Common myeloid progenitor, CD34-positive (primary cell): ENCODE data around the gene CD99.
"Not testable (repeated sequence)": the region's sequence is repeated elsewhere in the genome, so short reads cannot be mapped to it uniquely, and the experiment has no call there.

ENCODE experiments used
- CTCF ChIA-PET: fragments of 350-600 bp; sonication (Branson Sonifier 250); formaldehyde crosslinking; loops from one replicate; lab custom pipeline; 2021; ENCODE audit warnings: antibody characterized with exemption; lab: Charles Lee
- POLR2A ChIA-PET: fragments of 350-600 bp; sonication (Branson Sonifier 250); formaldehyde crosslinking; loops from one replicate; lab custom pipeline; 2021; ENCODE audit warnings: antibody characterized with exemption; lab: Charles Lee
- DNase-seq, 3 donors: peaks; one replicate each; pipeline versions ENCODE4 v3.0.0 to v3.0.0-alpha.2; 2013
- H3K27ac ChIP-seq, 2 experiments: 1 replicate in 1 of 2; 2 replicates in 1 of 2; pipeline ENCODE4 v1.7.0; 2013; ENCODE audit warnings: inconsistent platforms in 2 of 2, low read length in 2 of 2, mild to moderate bottlenecking in 2 of 2, low read depth in 1 of 2, moderate library complexity in 1 of 2; ENCODE audit not compliant: severe bottlenecking in 2 of 2, insufficient read depth in 1 of 2, poor library complexity in 1 of 2
- H3K27me3 ChIP-seq, 5 experiments: replicated peaks in 2 of 5; 1 replicate in 3 of 5; 2 replicates in 2 of 5; pipeline versions ENCODE4 v1.6.1 to v1.7.0; 2013; ENCODE audit warnings: low read length in 4 of 5, mild to moderate bottlenecking in 2 of 5, moderate library complexity in 2 of 5, inconsistent platforms in 1 of 5; ENCODE audit not compliant: insufficient read depth in 5 of 5, control insufficient read depth in 4 of 5
- H3K36me3 ChIP-seq, 4 experiments: 1 replicate in 2 of 4; 2 replicates in 2 of 4; pipeline versions ENCODE4 v1.6.1 to v1.7.0; 2013; ENCODE audit warnings: low read length in 3 of 4, control low read depth in 1 of 4, mild to moderate bottlenecking in 1 of 4; ENCODE audit not compliant: control insufficient read depth in 4 of 4, insufficient read depth in 4 of 4
- H3K4me1 ChIP-seq, 4 experiments: 1 replicate in 3 of 4; 2 replicates in 1 of 4; pipeline versions ENCODE4 v1.6.1 to v1.7.1; 2013; ENCODE audit warnings: low read length in 3 of 4, mild to moderate bottlenecking in 3 of 4, control low read depth in 1 of 4, inconsistent platforms in 1 of 4, moderate library complexity in 1 of 4; ENCODE audit not compliant: control insufficient read depth in 4 of 4, insufficient read depth in 4 of 4; ENCODE audit errors: control extremely low read depth in 1 of 4
- H3K4me3 ChIP-seq, 7 experiments: 1 replicate in 4 of 7; 2 replicates in 3 of 7; pipeline versions ENCODE4 v1.5.1 to v1.7.0; 2013; ENCODE audit warnings: mild to moderate bottlenecking in 7 of 7, low read length in 6 of 7, moderate library complexity in 6 of 7, inconsistent platforms in 2 of 7, low read depth in 2 of 7, control low read depth in 1 of 7; ENCODE audit not compliant: insufficient read depth in 4 of 7, control insufficient read depth in 1 of 7; ENCODE audit errors: extremely low read depth in 1 of 7
- H3K9me3 ChIP-seq, 5 experiments: 1 replicate in 4 of 5; 2 replicates in 1 of 5; pipeline versions ENCODE4 v1.6.1 to v1.7.1; 2013; ENCODE audit warnings: low read length in 4 of 5, mild to moderate bottlenecking in 2 of 5, inconsistent platforms in 1 of 5, low read depth in 1 of 5, moderate library complexity in 1 of 5; ENCODE audit not compliant: control insufficient read depth in 4 of 5, insufficient read depth in 2 of 5; ENCODE audit errors: control extremely low read depth in 1 of 5
- WGBS: methylation state at CpG from one replicate; pipeline ENCODE4 v1.1.5; 2013; ENCODE audit not compliant: insufficient coverage; 5-methylcytosine and 5-hydroxymethylcytosine counted together

The CD99 gene

GRCh38 chrX:2741386-2741785 lies 50.3 kb downstream of the CD99 start:
- H3K9me3 ChIP-seq: no peaks in the 10 kb centered on the region
- no peak overlapping the region for H3K4me3 ChIP-seq
- H3K36me3 ChIP-seq: peaks cover 14 to 53% (median 29%) of the 10 kb centered on the region in 4 experiments
- CTCF ChIA-PET: no interaction called here
- 100% methylated on average over 2 of the region's 3 CpGs for WGBS
- no peak overlapping the region for H3K27ac ChIP-seq
- H3K27me3 ChIP-seq: no peaks in the 10 kb centered on the region
- DNase-seq: no peak
- H3K4me1 ChIP-seq: no peaks in the 10 kb centered on the region
- POLR2A ChIA-PET: no interaction called here

GRCh38 chrX:2746250-2746649 lies 55.2 kb downstream of the CD99 start:
- POLR2A ChIA-PET, H3K9me3 ChIP-seq, CTCF ChIA-PET, DNase-seq, H3K27ac ChIP-seq, H3K27me3 ChIP-seq, H3K4me3 ChIP-seq, H3K4me1 ChIP-seq: not testable (repeated sequence)
- 88% methylated on average over 4 of the region's 6 CpGs for WGBS
- peaks cover 2 to 20% (median 9%) of the 10 kb centered on the region in 4 experiments for H3K36me3 ChIP-seq

- peaks cover 0 to 1% (median 0%) of the 10 kb centered on the region in 5 experiments for H3K9me3 ChIP-seq
- peaks cover 0 to 2% (median 0%) of the 10 kb centered on the region in 4 experiments for H3K4me1 ChIP-seq
- H3K4me3 ChIP-seq: no peak overlapping the region
- 90% methylated on average over 5 of the region's 8 CpGs for WGBS
- CTCF ChIA-PET: no interaction called here
- peaks cover 0 to 7% (median under 1%) of the 10 kb centered on the region in 4 experiments for H3K36me3 ChIP-seq
- no peaks in the 10 kb centered on the region for H3K27me3 ChIP-seq
- H3K27ac ChIP-seq: no peak overlapping the region
- peak; percentile 6 to 54 (median 33) for DNase-seq
- POLR2A ChIA-PET: no interaction called here
These were observed 57.2 kb downstream of the CD99 start for GRCh38 chrX:2748171-2748814.

GRCh38 chrX:2748815-2749188 lies 57.7 kb downstream of the CD99 start:
- POLR2A ChIA-PET: no interaction called here
- Histone ChIP-seq H3K4me1 (peaks cover 0 to 2% (median 0%) of the 10 kb centered on the region in 4 experiments), H3K9me3 (peaks cover 0 to 1% (median 0%) of the 10 kb centered on the region in 5 experiments), H3K27ac (no peak overlapping the region), H3K36me3 (peaks cover 0 to 2% (median 0%) of the 10 kb centered on the region in 4 experiments), H3K4me3 (no peak overlapping the region), H3K27me3 (no peaks in the 10 kb centered on the region)
- CTCF ChIA-PET: no interaction called here
- no CpG with 5 or more reads among the region's 1 CpG for WGBS
- DNase-seq: no peak

- ChIA-PET POLR2A (no interaction called here), CTCF (no interaction called here)
- WGBS: no CpG with 5 or more reads among the region's 3 CpGs
- Histone ChIP-seq H3K36me3 (no peaks in the 10 kb centered on the region), H3K9me3 (peaks cover 0 to 1% (median 0%) of the 10 kb centered on the region in 5 experiments), H3K27me3 (no peaks in the 10 kb centered on the region), H3K4me3 (no peak overlapping the region), H3K4me1 (peaks cover 0 to 2% (median 0%) of the 10 kb centered on the region in 4 experiments), H3K27ac (no peak overlapping the region)
- DNase-seq: no peak
These were observed 60.2 kb downstream of the CD99 start for GRCh38 chrX:2751291-2751690.

GRCh38 chrX:2751874-2752300 lies 60.8 kb downstream of the CD99 start, which contains the start of gene XG:
Gene XG, plus strand, starts transcription at chrX:2752040. Its CDS starts 235 bp downstream, at chrX:2752275.
- H3K4me3 ChIP-seq, DNase-seq, CTCF ChIA-PET: not testable (repeated sequence)

GRCh38 chrX:2752441-2752840 lies 61.3 kb downstream of the CD99 start:
- no CpG with 5 or more reads among the region's 7 CpGs for WGBS
- H3K36me3 ChIP-seq, H3K4me3 ChIP-seq: not testable (repeated sequence)

More at GRCh38 chrX:2751874-2752300, 60.8 kb downstream of the CD99 start, which contains the start of gene XG:
- WGBS: 97% methylated on average over 5 of the region's 11 CpGs
- H3K4me1 ChIP-seq, H3K36me3 ChIP-seq, POLR2A ChIA-PET, H3K27me3 ChIP-seq, H3K27ac ChIP-seq, H3K9me3 ChIP-seq: not testable (repeated sequence)

More at GRCh38 chrX:2752441-2752840, 61.3 kb downstream of the CD99 start:
- CTCF ChIA-PET, DNase-seq, H3K27ac ChIP-seq, POLR2A ChIA-PET, H3K9me3 ChIP-seq, H3K4me1 ChIP-seq, H3K27me3 ChIP-seq: not testable (repeated sequence)
